CD4-positive, alpha-beta memory T cell (primary cell): Measurements from ENCODE around the gene CHRM3. TPM values are rescaled to one million over a fixed set of nuclear protein-coding genes. Genes with fewer than 3 reads are reported as not detected.

Experiments used
- CTCF ChIA-PET: fragments of 350-600 bp; sonication (Branson Sonifier 250); formaldehyde crosslinking; loops from one replicate; lab custom pipeline; 2021; ENCODE audit warnings: inconsistent platforms; ENCODE audit not compliant: partially characterized antibody; lab: Charles Lee
- POLR2A ChIA-PET: fragments of 350-600 bp; sonication (Branson Sonifier 250); formaldehyde crosslinking; loops from one replicate; lab custom pipeline; 2021; ENCODE audit not compliant: partially characterized antibody; lab: Charles Lee
- DNase-seq, 5 donors: peaks; one replicate each; pipeline versions ENCODE4 v3.0.0 to v3.0.0-alpha.2; 2020 to 2022; ENCODE audit warnings: mixed read lengths in 1 of 5
- H3K27ac ChIP-seq: one replicate; pipeline ENCODE4 v1.7.0; 2013; ENCODE audit warnings: low read depth, low read length
- H3K27me3 ChIP-seq: 2 replicates; pipeline ENCODE4 v1.7.0; 2013; ENCODE audit warnings: mild to moderate bottlenecking, low read length, moderate library complexity; ENCODE audit not compliant: insufficient read depth
- H3K36me3 ChIP-seq: 2 replicates; pipeline ENCODE4 v1.7.0; 2013; ENCODE audit warnings: mild to moderate bottlenecking, low read length, moderate library complexity; ENCODE audit not compliant: insufficient read depth
- H3K4me1 ChIP-seq: 2 replicates; pipeline ENCODE4 v1.7.0; 2013; ENCODE audit warnings: mild to moderate bottlenecking, low read length, moderate library complexity; ENCODE audit not compliant: insufficient read depth
- H3K4me3 ChIP-seq, 2 donors: one replicate each; pipeline ENCODE4 v1.7.0; 2013; ENCODE audit warnings: low read length in 2 of 2, mild to moderate bottlenecking in 1 of 2
- H3K9me3 ChIP-seq, 2 donors: one replicate each; pipeline ENCODE4 v1.7.0; 2013; ENCODE audit warnings: low read length in 2 of 2, control low read depth in 1 of 2; ENCODE audit not compliant: control insufficient read depth in 1 of 2
- H3K27ac Mint-ChIP-seq, 7 donors: one replicate each; pipeline ENCODE4 v1.8.0; 2020 to 2021; ENCODE audit warnings: mixed read lengths in 7 of 7, mild to moderate bottlenecking in 6 of 7, inconsistent platforms in 3 of 7, moderate library complexity in 3 of 7
- H3K27me3 Mint-ChIP-seq, 2 donors: one replicate each; pipeline ENCODE4 v1.8.0; 2020 to 2021; ENCODE audit warnings: mixed read lengths in 2 of 2
- H3K36me3 Mint-ChIP-seq, 2 donors: one replicate each; pipeline ENCODE4 v1.8.0; 2020 to 2021; ENCODE audit warnings: mixed read lengths in 2 of 2, inconsistent platforms in 1 of 2, mild to moderate bottlenecking in 1 of 2
- H3K4me1 Mint-ChIP-seq, 4 donors: one replicate each; pipeline ENCODE4 v1.8.0; 2020 to 2021; ENCODE audit warnings: mixed read lengths in 4 of 4, mild to moderate bottlenecking in 1 of 4
- H3K4me3 Mint-ChIP-seq, 8 donors: one replicate each; pipeline ENCODE4 v1.8.0; 2020 to 2021; ENCODE audit warnings: mixed read lengths in 8 of 8, mild to moderate bottlenecking in 7 of 8, moderate library complexity in 6 of 8, inconsistent platforms in 3 of 8
- H3K9me3 Mint-ChIP-seq, 8 donors: one replicate each; pipeline ENCODE4 v1.8.0; 2020 to 2021; ENCODE audit warnings: mixed read lengths in 8 of 8, mild to moderate bottlenecking in 5 of 8, inconsistent platforms in 3 of 8, moderate library complexity in 1 of 8
- intact Hi-C: fragments of 100-400 bp; cut with micrococcal nuclease; formaldehyde crosslinking; loops from one replicate; pipeline ENCODE4 v1.15.1; 2023
- polyA plus RNA-seq, 2 donors: library from polyadenylated mRNA; unstranded; fragments of 300-500 nt; fragmentation: Illumina TruSeq; gene quantifications; one replicate each; pipeline ENCODE4 v1.2.3, GENCODE V29; 2021
- total RNA-seq, 2 experiments: library from RNA; stranded (reverse); gene quantifications; one replicate each; pipeline ENCODE4 v1.2.3, GENCODE V29; 2021

The CHRM3 gene
- total and polyA plus RNA-seq, 4 experiments from 2014 or later = 0.09 to 0.63 (median 0.17) TPM; not detected in 1

DNA sequence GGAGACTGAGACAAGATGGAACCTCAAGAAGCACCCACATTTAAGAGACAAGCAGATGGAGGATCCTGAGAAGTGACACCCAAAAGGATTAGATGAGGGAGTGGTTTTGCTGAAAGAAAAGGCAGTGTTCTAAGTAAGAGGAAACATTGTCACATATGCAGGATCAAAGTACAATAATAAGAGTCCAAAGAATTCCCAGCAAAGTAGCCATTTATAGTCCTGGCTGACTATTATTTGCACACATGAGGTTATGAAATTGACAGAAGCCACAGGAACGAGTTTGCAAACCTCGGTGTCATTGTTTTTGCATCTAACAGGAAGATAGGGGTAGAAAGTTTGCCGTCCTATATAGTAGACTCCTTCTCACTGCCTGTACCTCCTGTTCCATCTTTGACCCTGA, 41.3 kb downstream of the CHRM3 start:
- no peaks in the 10 kb centered on the region for H3K27me3 ChIP-seq
- H3K36me3 Mint-ChIP-seq = no peaks in the 10 kb centered on the region
- H3K27ac ChIP-seq = no peak overlapping the region
- ChIA-PET POLR2A (no interaction called here), CTCF (no interaction called here)
- no peaks in the 10 kb centered on the region for H3K36me3 ChIP-seq
- H3K27me3 Mint-ChIP-seq = peaks cover 3 to 7% of the 10 kb centered on the region in 2 donors
- H3K9me3 ChIP-seq = no peaks in the 10 kb centered on the region
- no peaks in the 10 kb centered on the region for H3K4me1 Mint-ChIP-seq
- no peak overlapping the region for H3K27ac Mint-ChIP-seq
- intact Hi-C loops = no loop called here
- H3K4me1 ChIP-seq = no peaks in the 10 kb centered on the region
- H3K4me3 ChIP-seq = no peak overlapping the region
- H3K9me3 Mint-ChIP-seq = peaks cover 0 to 4% (median 0%) of the 10 kb centered on the region in 8 donors
- no peak for DNase-seq
- H3K4me3 Mint-ChIP-seq = no peak overlapping the region

DNA sequence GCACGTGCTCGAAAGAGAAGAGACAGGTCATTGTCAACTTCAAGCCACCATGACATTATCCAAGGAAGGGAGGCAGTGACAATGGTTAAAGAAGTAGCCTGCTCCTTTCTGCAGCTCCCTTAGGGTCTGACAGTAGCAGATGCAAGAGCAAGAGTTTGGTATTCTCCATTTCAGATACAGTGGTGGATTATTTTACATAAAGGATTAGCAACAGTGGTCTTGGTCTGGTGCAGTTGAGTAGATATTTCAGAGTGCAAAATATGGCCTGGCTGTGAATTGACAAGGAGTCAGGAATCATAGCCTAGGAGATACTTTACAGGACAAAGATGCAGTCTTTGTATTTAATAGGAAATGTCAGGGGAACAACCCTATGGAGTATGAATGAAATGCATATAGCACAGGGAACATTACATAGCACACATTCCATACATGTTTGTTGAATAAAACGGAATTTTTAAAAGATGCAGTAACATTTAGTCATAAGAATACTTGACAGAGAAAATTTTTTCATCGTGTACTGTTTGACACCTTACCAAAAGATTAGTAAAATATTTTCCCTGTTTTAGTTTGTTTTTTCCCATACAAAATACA, 41.8 kb downstream of the CHRM3 start:
- no peak overlapping the region for H3K4me3 Mint-ChIP-seq
- Histone ChIP-seq H3K4me3 (no peak overlapping the region), H3K27ac (no peak overlapping the region), H3K27me3 (no peaks in the 10 kb centered on the region), H3K36me3 (no peaks in the 10 kb centered on the region), H3K9me3 (no peaks in the 10 kb centered on the region), H3K4me1 (no peaks in the 10 kb centered on the region)
- ChIA-PET CTCF (no interaction called here), POLR2A (no interaction called here)
- no peak overlapping the region for H3K27ac Mint-ChIP-seq
- H3K9me3 Mint-ChIP-seq = peaks cover 0 to 4% (median 0%) of the 10 kb centered on the region in 8 donors
- DNase-seq = no peak
- peaks cover 3 to 5% of the 10 kb centered on the region in 2 donors for H3K27me3 Mint-ChIP-seq
- H3K4me1 Mint-ChIP-seq = peaks cover 0 to 1% (median 0%) of the 10 kb centered on the region in 4 donors
- intact Hi-C loops = no loop called here
- H3K36me3 Mint-ChIP-seq = no peaks in the 10 kb centered on the region

DNA sequence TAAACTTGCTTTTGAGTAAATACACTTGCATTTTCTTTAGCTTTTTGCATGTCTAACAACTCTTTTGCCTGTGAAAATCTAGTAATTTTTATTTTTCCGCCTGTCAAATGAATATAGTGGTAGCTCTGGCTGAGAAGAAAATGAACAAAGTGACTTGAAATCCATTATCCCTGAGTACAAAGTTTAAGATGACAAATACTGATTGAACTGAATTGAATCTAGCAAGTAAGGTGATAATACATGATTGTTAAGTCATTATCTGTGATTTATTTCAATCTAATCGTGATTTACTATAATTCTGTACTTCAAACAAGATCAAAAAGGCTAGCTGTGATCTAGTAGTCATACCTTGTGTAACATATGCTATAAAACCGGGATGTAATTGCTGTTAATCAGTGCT, 42.8 kb downstream of the CHRM3 start:
- H3K9me3 ChIP-seq = no peaks in the 10 kb centered on the region
- H3K36me3 ChIP-seq = no peaks in the 10 kb centered on the region
- no peaks in the 10 kb centered on the region for H3K4me1 ChIP-seq
- intact Hi-C loops = no loop called here
- Mint-ChIP-seq H3K27me3 (peaks cover 3 to 5% of the 10 kb centered on the region in 2 donors), H3K4me3 (no peak overlapping the region), H3K9me3 (peaks cover 0 to 4% (median 0%) of the 10 kb centered on the region in 8 donors), H3K36me3 (no peaks in the 10 kb centered on the region), H3K27ac (no peak overlapping the region), H3K4me1 (peaks cover 0 to 1% (median 0%) of the 10 kb centered on the region in 4 donors)
- ChIA-PET CTCF (no interaction called here), POLR2A (no interaction called here)
- H3K27me3 ChIP-seq = no peaks in the 10 kb centered on the region
- H3K4me3 ChIP-seq = no peak overlapping the region
- no peak for DNase-seq
- no peak overlapping the region for H3K27ac ChIP-seq

- H3K4me1 Mint-ChIP-seq = peaks cover 0 to 1% (median 0%) of the 10 kb centered on the region in 4 donors
- H3K27me3 Mint-ChIP-seq = peaks cover 1 to 6% of the 10 kb centered on the region in 2 donors
- H3K4me1 ChIP-seq = no peaks in the 10 kb centered on the region
- H3K36me3 ChIP-seq = no peaks in the 10 kb centered on the region
- ChIA-PET POLR2A (no interaction called here), CTCF (no interaction called here)
- H3K27me3 ChIP-seq = no peaks in the 10 kb centered on the region
- no peak overlapping the region for H3K4me3 ChIP-seq
- no peaks in the 10 kb centered on the region for H3K9me3 ChIP-seq
- intact Hi-C loops = no loop called here
- DNase-seq = no peak
- no peak overlapping the region for H3K27ac ChIP-seq
- no peak overlapping the region for H3K4me3 Mint-ChIP-seq
- no peaks in the 10 kb centered on the region for H3K36me3 Mint-ChIP-seq
- H3K27ac Mint-ChIP-seq = no peak overlapping the region
- H3K9me3 Mint-ChIP-seq = peaks cover 0 to 2% (median 0%) of the 10 kb centered on the region in 8 donors
Observed at GRCh38 chr1:239432255-239432654, 45.9 kb downstream of the CHRM3 start.

DNA sequence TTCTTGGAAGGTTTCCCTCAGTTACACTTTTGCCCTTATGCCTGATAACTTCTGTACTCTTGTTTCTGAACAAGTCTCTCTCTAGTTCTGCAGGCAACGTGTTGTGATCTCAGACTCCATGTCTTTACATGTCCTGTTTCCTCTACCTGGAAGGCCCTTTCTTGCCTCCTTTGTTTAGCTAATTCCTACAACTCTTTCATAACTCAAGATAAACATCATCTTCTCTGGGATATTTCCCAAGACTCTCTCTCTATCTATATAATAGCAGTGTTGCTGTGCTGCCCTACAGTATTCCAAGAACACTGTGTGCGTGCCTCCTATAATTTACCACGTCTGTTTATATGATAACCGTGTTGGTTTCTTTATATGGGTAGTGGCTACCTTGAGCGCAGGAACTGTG, 47.8 kb downstream of the CHRM3 start:
- DNase-seq = no peak
- Histone ChIP-seq H3K4me3 (no peak overlapping the region), H3K36me3 (no peaks in the 10 kb centered on the region), H3K27ac (no peak overlapping the region), H3K27me3 (no peaks in the 10 kb centered on the region), H3K4me1 (no peaks in the 10 kb centered on the region), H3K9me3 (no peaks in the 10 kb centered on the region)
- Mint-ChIP-seq H3K27ac (no peak overlapping the region), H3K4me3 (no peak overlapping the region), H3K9me3 (no peaks in the 10 kb centered on the region), H3K27me3 (peaks cover 1 to 6% of the 10 kb centered on the region in 2 donors), H3K36me3 (no peaks in the 10 kb centered on the region), H3K4me1 (peaks cover 0 to 1% (median 0%) of the 10 kb centered on the region in 4 donors)
- POLR2A ChIA-PET = no interaction called here
- intact Hi-C loops = no loop called here
- CTCF ChIA-PET = no interaction called here
